Transverse colon (tissue), 4 donors: ENCODE measurements around the gene ACTN1. TPM values are rescaled to one million over a fixed set of nuclear protein-coding genes. Genes with fewer than 3 reads are reported as not detected.

Experiments used
- DNase-seq: peaks from one replicate; pipeline ENCODE4 v3.0.0-alpha.2; 2019
- H3K27ac ChIP-seq, 4 donors: fragments of 200-600 bp; sonication (generic); 2 replicates each; pipeline ENCODE4 v1.5.1; 2016 to 2018; ENCODE audit warnings: inconsistent platforms in 4 of 4
- H3K27me3 ChIP-seq: fragments of 200-600 bp; sonication (generic); 2 replicates; pipeline ENCODE4 v1.5.1; 2017; ENCODE audit warnings: inconsistent platforms
- H3K36me3 ChIP-seq, 4 donors: fragments of 200-600 bp; sonication (generic); 2 replicates each; pipeline ENCODE4 v1.5.1; 2017 to 2019; ENCODE audit warnings: inconsistent platforms in 4 of 4
- H3K4me1 ChIP-seq, 4 donors: fragments of 200-600 bp; sonication (generic); 2 replicates each; pipeline ENCODE4 v1.5.1; 2017 to 2020; ENCODE audit warnings: inconsistent platforms in 4 of 4
- H3K4me3 ChIP-seq, 4 donors: fragments of 200-600 bp; sonication (generic); 1 replicate in 1 of 4; 2 replicates in 3 of 4; pipeline versions ENCODE4 v1.5.1 to v1.6.1; 2017 to 2019; ENCODE audit warnings: inconsistent platforms in 4 of 4
- H3K9me3 ChIP-seq, 2 donors: fragments of 200-600 bp; sonication (generic); 2 replicates each; pipeline ENCODE4 v1.5.1; 2017 to 2019; ENCODE audit warnings: inconsistent platforms in 2 of 2
- EP300 ChIP-seq: sonication (generic); formaldehyde crosslinking; IDR thresholded peaks from one replicate; pipeline ENCODE4 v1.6.1; 2017; ENCODE audit warnings: antibody characterized with exemption, low read depth
- POLR2A ChIP-seq: fragments of 450-650 bp; IDR thresholded peaks from one replicate; pipeline ENCODE4 v1.6.1; 2016; ENCODE audit warnings: antibody characterized with exemption, mild to moderate bottlenecking, moderate library complexity
- POLR2AphosphoS5 ChIP-seq, 3 donors: sonication (generic); formaldehyde crosslinking; IDR thresholded peaks; one replicate each; pipeline ENCODE4 v1.6.1; 2016; ENCODE audit warnings: antibody characterized with exemption in 3 of 3
- WGBS, 2 donors: methylation state at CpG; one replicate each; pipeline ENCODE4 v1.1.5; 2018; ENCODE audit warnings: low coverage in 1 of 2; 5-methylcytosine and 5-hydroxymethylcytosine counted together
- in situ Hi-C, 4 donors: fragments of 200-750 bp; cut with MboI; loops; one replicate each; pipeline versions ENCODE4 v1.15.0 to v1.15.1; 2017; ENCODE audit warnings: low sequenced_read_pairs in 3 of 4, low pct_ligation_motif_present in 1 of 4, low pct_unique_long_range_greater_than_20kb in 1 of 4
- intact Hi-C: fragments of 100-400 bp; cut with DNase I; formaldehyde crosslinking; loops from one replicate; pipeline ENCODE4 v1.15.1; 2023; ENCODE audit warnings: low total_unique reads
- total RNA-seq, 4 donors: library from RNA; depleted of rRNA; stranded (reverse); fragments of >200 nt; gene quantifications; one replicate each; pipeline ENCODE4 v1.1.0, GENCODE V29; 2016
- TF ChIP-seq, protein P1 (sequence below), 5 experiments: fragments of 200-600 bp in 3 of 5; fragments of 450-650 bp in 2 of 5; sonication (generic) in 3 of 5; IDR thresholded peaks; 1 replicate in 2 of 5; 2 replicates in 3 of 5; pipeline ENCODE4 v1.5.1; 2016 to 2017; ENCODE audit warnings: antibody characterized with exemption in 5 of 5, inconsistent platforms in 3 of 5, mild to moderate bottlenecking in 2 of 5, moderate library complexity in 1 of 5

ACTN1 gene
- total RNA-seq, 4 donors from 2014 or later: 127 to 403 (median 197) TPM

DNA sequence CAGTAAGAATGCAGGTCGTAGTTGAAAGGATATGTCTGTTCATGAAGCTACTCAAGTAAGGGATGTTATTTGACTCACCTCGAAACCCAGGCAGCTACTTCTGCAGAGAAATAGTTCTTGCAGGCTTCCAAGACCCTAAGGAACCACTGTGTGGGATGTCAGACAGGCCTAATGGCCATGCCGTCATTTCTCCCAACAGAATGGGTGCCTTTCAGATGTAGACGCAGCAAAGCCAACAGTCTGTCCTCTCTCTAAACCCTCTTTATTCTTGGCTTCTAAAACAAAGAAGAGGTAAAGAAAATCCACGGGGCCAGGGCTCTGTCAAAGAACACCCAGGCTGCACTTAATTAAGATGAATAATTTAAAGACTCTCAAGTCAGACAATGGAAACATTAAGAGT is 19.0 kb upstream of the ACTN1 start:
- in situ Hi-C loops: no loop called here
- no peaks in the 10 kb centered on the region for H3K9me3 ChIP-seq
- no peaks in the 10 kb centered on the region for H3K4me1 ChIP-seq
- no peak for TF ChIP-seq EP300
- TF ChIP-seq, protein P1, sequence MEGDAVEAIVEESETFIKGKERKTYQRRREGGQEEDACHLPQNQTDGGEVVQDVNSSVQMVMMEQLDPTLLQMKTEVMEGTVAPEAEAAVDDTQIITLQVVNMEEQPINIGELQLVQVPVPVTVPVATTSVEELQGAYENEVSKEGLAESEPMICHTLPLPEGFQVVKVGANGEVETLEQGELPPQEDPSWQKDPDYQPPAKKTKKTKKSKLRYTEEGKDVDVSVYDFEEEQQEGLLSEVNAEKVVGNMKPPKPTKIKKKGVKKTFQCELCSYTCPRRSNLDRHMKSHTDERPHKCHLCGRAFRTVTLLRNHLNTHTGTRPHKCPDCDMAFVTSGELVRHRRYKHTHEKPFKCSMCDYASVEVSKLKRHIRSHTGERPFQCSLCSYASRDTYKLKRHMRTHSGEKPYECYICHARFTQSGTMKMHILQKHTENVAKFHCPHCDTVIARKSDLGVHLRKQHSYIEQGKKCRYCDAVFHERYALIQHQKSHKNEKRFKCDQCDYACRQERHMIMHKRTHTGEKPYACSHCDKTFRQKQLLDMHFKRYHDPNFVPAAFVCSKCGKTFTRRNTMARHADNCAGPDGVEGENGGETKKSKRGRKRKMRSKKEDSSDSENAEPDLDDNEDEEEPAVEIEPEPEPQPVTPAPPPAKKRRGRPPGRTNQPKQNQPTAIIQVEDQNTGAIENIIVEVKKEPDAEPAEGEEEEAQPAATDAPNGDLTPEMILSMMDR (IDR thresholded peaks at IDR 0.05): no peak
- TF ChIP-seq POLR2AphosphoS5 (IDR thresholded peaks at IDR 0.05): no peak
- TF ChIP-seq POLR2A: no peak
- intact Hi-C loops: no loop called here
- 86% methylated on average over 5 of the region's 5 CpGs; no CpG with 5 or more reads in 1 of the 2 donors for WGBS, 2 donors
- DNase-seq: no peak
- no peak overlapping the region for H3K27ac ChIP-seq
- H3K36me3 ChIP-seq: no peaks in the 10 kb centered on the region
- H3K27me3 ChIP-seq: no peaks in the 10 kb centered on the region
- H3K4me3 ChIP-seq: no peak overlapping the region

DNA sequence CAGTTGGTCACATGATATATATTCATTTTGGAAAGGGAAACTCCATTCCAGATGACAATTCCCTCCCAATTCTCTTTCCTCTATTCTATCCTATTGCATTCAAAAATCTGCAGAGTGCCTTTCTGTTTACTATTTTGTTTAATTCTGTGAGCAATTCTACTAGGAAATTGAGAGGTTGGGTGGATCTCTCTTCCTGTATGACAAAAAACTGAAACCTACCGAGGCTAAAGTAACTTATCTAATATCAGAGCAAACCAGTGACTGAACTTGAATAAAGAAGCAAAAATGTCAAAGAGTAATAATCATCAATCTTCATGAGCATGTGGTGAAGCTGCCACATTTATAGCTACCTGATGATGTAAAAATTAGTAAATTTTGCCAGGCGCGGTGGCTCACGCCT is 16.6 kb upstream of the ACTN1 start:
- H3K4me3 ChIP-seq: no peak overlapping the region
- in situ Hi-C loops (no loop called here), intact Hi-C loops (no loop called here)
- H3K27ac ChIP-seq: no peak overlapping the region
- H3K9me3 ChIP-seq: no peaks in the 10 kb centered on the region
- no peaks in the 10 kb centered on the region for H3K4me1 ChIP-seq
- H3K36me3 ChIP-seq: no peaks in the 10 kb centered on the region
- H3K27me3 ChIP-seq: no peaks in the 10 kb centered on the region
- 33 to 89% methylated on average over 1 to 4 of the region's 4 CpGs for WGBS, 2 donors
- TF ChIP-seq POLR2AphosphoS5 (IDR thresholded peaks at IDR 0.05) (no peak), EP300 (no peak), POLR2A (no peak)
- TF ChIP-seq, protein P1 (IDR thresholded peaks at IDR 0.05): no peak
- no peak for DNase-seq

- Histone ChIP-seq H3K27me3 (no peaks in the 10 kb centered on the region), H3K4me1 (no peaks in the 10 kb centered on the region), H3K4me3 (no peak overlapping the region), H3K27ac (no peak overlapping the region), H3K9me3 (no peaks in the 10 kb centered on the region), H3K36me3 (no peaks in the 10 kb centered on the region)
- no peak for DNase-seq
- TF ChIP-seq, protein P1 (IDR thresholded peaks at IDR 0.05): no peak
- no peak for TF ChIP-seq EP300
- TF ChIP-seq POLR2A: no peak
- TF ChIP-seq POLR2AphosphoS5 (IDR thresholded peaks at IDR 0.05): no peak
- WGBS, 2 donors: 88% methylated on average over 2 of the region's 2 CpGs; no CpG with 5 or more reads in 1 of the 2 donors
- intact Hi-C loops (no loop called here), in situ Hi-C loops (no loop called here)
These were observed 15.0 kb upstream of the ACTN1 start for GRCh38 chr14:68994056-68994455.

DNA sequence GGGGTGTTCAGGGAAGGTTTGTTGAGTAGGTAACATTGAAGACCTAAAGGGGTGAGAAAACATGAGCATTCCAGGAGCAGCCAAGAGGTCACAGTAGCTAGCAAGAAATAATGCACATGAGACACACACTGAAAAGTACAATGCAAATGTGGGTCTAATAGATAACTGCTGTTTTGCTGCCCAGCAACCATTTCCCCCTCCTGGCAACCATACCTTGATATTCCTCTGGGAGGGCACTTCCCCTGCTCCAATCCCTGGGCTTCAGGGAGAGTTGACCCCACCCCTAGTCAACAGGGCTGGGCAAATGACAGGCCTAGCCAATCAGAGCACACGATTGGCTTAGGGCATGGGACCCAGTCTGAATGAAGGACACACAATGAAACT is 8.5 kb upstream of the ACTN1 start:
- Histone ChIP-seq H3K9me3 (no peaks in the 10 kb centered on the region), H3K4me1 (peaks cover 0 to 3% (median 0%) of the 10 kb centered on the region in 4 donors), H3K27me3 (no peaks in the 10 kb centered on the region), H3K36me3 (no peaks in the 10 kb centered on the region), H3K4me3 (no peak overlapping the region), H3K27ac (no peak overlapping the region)
- intact Hi-C loops: loop anchor here (10.0 kb wide), 2 partner anchors 57 to 1833 kb away; no protein-coding TSS in a partner anchor
- no peak for TF ChIP-seq POLR2AphosphoS5 (IDR thresholded peaks at IDR 0.05)
- TF ChIP-seq, protein P1 (IDR thresholded peaks at IDR 0.05): no peak
- TF ChIP-seq EP300: no peak
- in situ Hi-C loops: no loop called here
- WGBS, 2 donors: 91% methylated on average over 1 of the region's 1 CpG; no CpG with 5 or more reads in 1 of the 2 donors
- DNase-seq: no peak
